Keratinocyte (primary cell): ENCODE results near the gene CAPZA2. TPM values are rescaled to one million over a fixed set of nuclear protein-coding genes. Genes with fewer than 3 reads are reported as not detected.

Source experiments
- DNase-seq: peaks from one replicate; pipeline ENCODE4 v3.0.0-alpha.2; 2011; ENCODE audit warnings: low read depth, missing footprints, low spot score
- FAIRE-seq: peaks from 2 replicates; lab custom pipeline; 2011; peaks lifted over from hg19 to GRCh38; lab: Jason Lieb, UNC
- H2AFZ ChIP-seq: 2 replicates; pipeline ENCODE4 v1.6.0; 2012; ENCODE audit warnings: low read length, control low read depth, inconsistent platforms; ENCODE audit not compliant: control insufficient read depth
- H3K27ac ChIP-seq: 2 replicates; pipeline ENCODE4 v1.5.1; 2011; ENCODE audit warnings: low read length; ENCODE audit not compliant: control insufficient read depth, insufficient read depth
- H3K27me3 ChIP-seq: 3 replicates; pipeline ENCODE4 v1.6.0; 2011; ENCODE audit warnings: low read length; ENCODE audit not compliant: control insufficient read depth, insufficient read depth; ENCODE audit errors: extremely low read depth
- H3K36me3 ChIP-seq, 2 experiments: 2 replicates in 1 of 2; 3 replicates in 1 of 2; pipeline ENCODE4 v1.5.1; 2011; ENCODE audit warnings: low read length in 2 of 2, mild to moderate bottlenecking in 1 of 2; ENCODE audit not compliant: control insufficient read depth in 2 of 2, insufficient read depth in 2 of 2; ENCODE audit errors: extremely low read depth in 1 of 2
- H3K4me1 ChIP-seq: 3 replicates; pipeline ENCODE4 v1.5.1; 2011; ENCODE audit warnings: low read length; ENCODE audit not compliant: control insufficient read depth, insufficient read depth; ENCODE audit errors: extremely low read depth
- H3K4me2 ChIP-seq: 3 replicates; pipeline ENCODE4 v1.6.0; 2011; ENCODE audit warnings: low read depth, low read length; ENCODE audit not compliant: control insufficient read depth, insufficient read depth; ENCODE audit errors: extremely low read depth
- H3K4me3 ChIP-seq, 3 experiments: fragments of 200-600 bp in 1 of 3; sonication (generic) in 1 of 3; 2 replicates in 2 of 3; 3 replicates in 1 of 3; pipeline ENCODE4 v1.5.1; 2011 to 2016; ENCODE audit warnings: low read length in 3 of 3, mild to moderate bottlenecking in 3 of 3, control low read depth in 2 of 3, inconsistent platforms in 1 of 3, low read depth in 1 of 3, mixed read lengths in 1 of 3, mixed run types in 1 of 3, moderate library complexity in 1 of 3; ENCODE audit not compliant: control insufficient read depth in 2 of 3, insufficient read depth in 2 of 3; ENCODE audit errors: extremely low read depth in 1 of 3
- H3K79me2 ChIP-seq: 2 replicates; pipeline ENCODE4 v1.6.0; 2012; ENCODE audit warnings: low read length; ENCODE audit not compliant: control insufficient read depth, insufficient read depth
- H3K9ac ChIP-seq: 3 replicates; pipeline ENCODE4 v1.6.0; 2011; ENCODE audit warnings: low read length; ENCODE audit not compliant: control insufficient read depth, insufficient read depth; ENCODE audit errors: extremely low read depth
- H3K9me1 ChIP-seq: 3 replicates; pipeline ENCODE4 v1.6.0; 2011; ENCODE audit warnings: low read length; ENCODE audit not compliant: control insufficient read depth, insufficient read depth; ENCODE audit errors: extremely low read depth
- H3K9me3 ChIP-seq: 2 replicates; pipeline ENCODE4 v1.5.1; 2012; ENCODE audit warnings: low read depth, low read length; ENCODE audit not compliant: control insufficient read depth
- H4K20me1 ChIP-seq: 3 replicates; pipeline ENCODE4 v1.6.0; 2011; ENCODE audit warnings: low read length; ENCODE audit not compliant: control insufficient read depth, insufficient read depth; ENCODE audit errors: extremely low read depth
- CTCF ChIP-seq, 3 experiments: IDR thresholded peaks in 1 of 3; conservative IDR thresholded peaks in 1 of 3; optimal IDR thresholded peaks in 1 of 3; 2 replicates in 2 of 3; 3 replicates in 1 of 3; pipeline versions ENCODE3 to v1.5.1; 2011; ENCODE audit warnings: low read length in 3 of 3, mild to moderate bottlenecking in 3 of 3, moderate library complexity in 2 of 3, control low read depth in 1 of 3, inconsistent platforms in 1 of 3; ENCODE audit not compliant: insufficient read depth in 2 of 3; ENCODE audit errors: extremely low read depth in 1 of 3
- EZH2 ChIP-seq: IDR thresholded peaks from one replicate; pipeline ENCODE4 v1.6.1; 2012; ENCODE audit warnings: inconsistent platforms, mild to moderate bottlenecking, low read length, moderate library complexity
- dilution Hi-C: fragments of 300-500 bp; cut with MboI; formaldehyde crosslinking; loops from one replicate; pipeline ENCODE4 v1.7.0; 2020; ENCODE audit warnings: low sequenced_read_pairs; ENCODE audit not compliant: extremely low pct_ligation_motif_present
- polyA plus RNA-seq, 5 experiments: library from polyadenylated mRNA; depleted of rRNA in 3 of 5; stranded (reverse) in 3 of 5; stranded (forward) in 1 of 5; unstranded in 1 of 5; fragments of >200 nt; gene quantifications; 1 replicate in 1 of 5; 2 replicates in 3 of 5; 3 replicates in 1 of 5; pipeline versions ENCODE4 v1.2.1 to v1.2.3, GENCODE V29; 2011 to 2012; ENCODE audit warnings: missing spikeins in 2 of 5, low read depth in 1 of 5, low replicate concordance in 1 of 5

Gene CAPZA2
- polyA plus RNA-seq, 1 donor (not counting 4 experiments of a cell fraction or from before 2014, with no cell fraction given): 150 TPM

- no peaks in the 10 kb centered on the region for H3K9me3 ChIP-seq
- no peaks in the 10 kb centered on the region for H3K9me1 ChIP-seq
- TF ChIP-seq CTCF (optimal IDR thresholded peaks at IDR 0.05 in 1 of 3, IDR thresholded peaks at IDR 0.05 in 1 of 3, conservative IDR thresholded peaks at IDR 0.05 in 1 of 3; ENCODE audit: extremely low read depth in 1 of 3, insufficient read depth in 2 of 3, low read length in 3 of 3): no peak
- TF ChIP-seq EZH2: no peak
- no peaks in the 10 kb centered on the region for H3K27me3 ChIP-seq
- no peaks in the 10 kb centered on the region for H4K20me1 ChIP-seq
- H3K4me1 ChIP-seq: no peaks in the 10 kb centered on the region
- H2AFZ ChIP-seq: no peak overlapping the region
- H3K4me3 ChIP-seq: no peak overlapping the region
- DNase-seq (no peak), FAIRE-seq (no peak)
- H3K36me3 ChIP-seq: peaks cover 6 to 7% of the 10 kb centered on the region in 2 experiments
- no peak overlapping the region for H3K4me2 ChIP-seq
- H3K79me2 ChIP-seq: no peaks in the 10 kb centered on the region
- no peak overlapping the region for H3K9ac ChIP-seq
- dilution Hi-C loops: no loop called here
- no peak overlapping the region for H3K27ac ChIP-seq
These were observed 56.3 kb downstream of the CAPZA2 start for GRCh38 chr7:116918704-116919103.

- Histone ChIP-seq H3K4me2 (no peak overlapping the region), H3K79me2 (no peaks in the 10 kb centered on the region), H3K9me3 (no peaks in the 10 kb centered on the region), H3K4me1 (no peaks in the 10 kb centered on the region), H3K27me3 (no peaks in the 10 kb centered on the region), H4K20me1 (no peaks in the 10 kb centered on the region), H3K4me3 (no peak overlapping the region), H3K27ac (no peak overlapping the region), H3K9ac (no peak overlapping the region), H3K9me1 (no peaks in the 10 kb centered on the region), H3K36me3 (peaks cover 4% of the 10 kb centered on the region in 2 experiments), H2AFZ (no peak overlapping the region)
- DNase-seq (no peak), FAIRE-seq (no peak)
- TF ChIP-seq CTCF (optimal IDR thresholded peaks at IDR 0.05 in 1 of 3, IDR thresholded peaks at IDR 0.05 in 1 of 3, conservative IDR thresholded peaks at IDR 0.05 in 1 of 3; ENCODE audit: extremely low read depth in 1 of 3, insufficient read depth in 2 of 3, low read length in 3 of 3) (no peak), EZH2 (no peak)
- dilution Hi-C loops: no loop called here
These were observed 58.0 kb downstream of the CAPZA2 start for GRCh38 chr7:116920359-116920758.
